GM12891 (cell line): ENCODE data around the gene HOXA10.

Experiments
- POLR2A ChIP-seq: IDR thresholded peaks from 2 replicates; pipeline ENCODE4 v1.6.1; 2011; ENCODE audit warnings: low read depth, low read length, control low read depth
- POLR2AphosphoS5 ChIP-seq: IDR thresholded peaks from 2 replicates; pipeline ENCODE4 v1.6.1; 2011; ENCODE audit warnings: low read depth, low read length, control low read depth
- TAF1 ChIP-seq: IDR thresholded peaks from 2 replicates; pipeline ENCODE4 v1.6.1; 2011; ENCODE audit warnings: low read depth, low read length, control low read depth

DNA sequence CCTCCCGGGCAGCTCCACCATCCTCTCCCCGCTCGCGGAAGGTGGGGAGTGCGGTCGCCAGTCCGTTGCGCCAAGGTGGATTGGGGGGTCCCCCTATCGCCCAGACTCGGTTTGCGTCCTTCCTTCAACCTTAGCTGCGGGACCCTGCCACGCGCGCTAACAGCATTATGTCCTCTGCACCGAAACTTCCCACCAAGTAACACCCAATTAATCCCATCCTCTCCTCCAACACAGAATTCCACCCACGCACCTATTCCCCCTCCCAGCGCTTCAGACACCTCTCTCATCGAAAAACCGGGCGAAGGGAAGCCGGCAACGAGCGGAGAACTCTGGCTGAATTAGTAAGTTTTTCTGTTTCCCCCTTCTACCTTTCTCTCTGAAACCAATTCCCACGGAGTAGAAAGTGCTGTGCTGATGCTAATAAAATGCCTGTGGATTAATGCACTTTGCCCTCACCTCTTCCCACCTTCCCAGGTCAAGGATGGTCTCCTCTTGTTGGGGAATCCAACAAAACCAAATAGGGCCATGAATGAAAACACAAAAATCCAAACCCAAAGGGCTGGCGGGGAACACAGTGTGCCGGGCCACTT, 22.7 kb downstream of the HOXA10 start:
- TF ChIP-seq POLR2A (no peak), POLR2AphosphoS5 (no peak), TAF1 (no peak)
